ENCODE measurements around the gene PRICKLE3. TPM values are rescaled to one million over a fixed set of nuclear protein-coding genes. Genes with fewer than 3 reads are reported as not detected.
"Not testable (repeated sequence)": the region's sequence is repeated elsewhere in the genome, so short reads cannot be mapped to it uniquely, and the experiment has no call there.

The PRICKLE3 gene
- total RNA-seq, 4 donors from 2014 or later: 8.1 to 22.4 (median 9.6) TPM

GRCh38 chrX:49142264-49142663 is 43.9 kb downstream of the PRICKLE3 start:
- WGBS, 2 donors: 44 to 73% methylated on average over 3 to 9 of the region's 9 CpGs
- intact Hi-C loops (cut with DNase I); DNase-seq: not testable (repeated sequence)

DNA sequence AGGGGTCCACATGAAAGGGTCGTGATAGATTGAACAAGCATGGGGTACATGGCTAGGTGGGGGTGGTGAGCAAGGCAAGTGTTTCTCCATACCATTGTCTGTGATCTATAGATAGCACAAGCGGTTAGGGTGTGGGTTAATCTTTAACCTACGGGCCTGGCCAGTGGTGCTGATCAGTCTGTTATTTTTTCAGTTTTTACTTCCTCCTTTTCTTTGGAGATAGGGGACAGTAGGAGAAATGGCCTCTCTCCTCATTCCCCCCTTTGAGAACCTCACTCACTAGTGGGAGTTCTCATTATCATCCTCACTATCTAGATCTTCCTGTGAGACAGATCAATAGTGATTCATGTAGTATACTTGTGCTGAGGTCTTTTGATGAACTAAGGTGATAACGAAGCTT is 46.5 kb downstream of the PRICKLE3 start:
- Histone ChIP-seq H3K27ac (no peak overlapping the region), H3K9me3 (no peaks in the 10 kb centered on the region), H3K4me1 (no peaks in the 10 kb centered on the region), H3K36me3 (no peaks in the 10 kb centered on the region), H3K27me3 (no peaks in the 10 kb centered on the region), H3K4me3 (replicated peaks in 1 of 3) (no peak overlapping the region)
- no peak for DNase-seq
- intact Hi-C loops (cut with DNase I): no loop called here
- WGBS, 2 donors: 93 to 100% methylated on average over 3 to 4 of the region's 4 CpGs
- TF ChIP-seq POLR2A (IDR thresholded peaks at IDR 0.05) (no peak), CTCF (IDR thresholded peaks at IDR 0.05) (no peak)

More at GRCh38 chrX:49142264-49142663, 43.9 kb downstream of the PRICKLE3 start:
- not testable (repeated sequence) for H3K9me3 ChIP-seq; H3K4me3 ChIP-seq (replicated peaks in 1 of 3); H3K36me3 ChIP-seq; H3K4me1 ChIP-seq; H3K27ac ChIP-seq; H3K27me3 ChIP-seq
- TF ChIP-seq CTCF (IDR thresholded peaks at IDR 0.05): peak in 3 of 6 experiments; percentile 30 to 40 (median 33)

DNA sequence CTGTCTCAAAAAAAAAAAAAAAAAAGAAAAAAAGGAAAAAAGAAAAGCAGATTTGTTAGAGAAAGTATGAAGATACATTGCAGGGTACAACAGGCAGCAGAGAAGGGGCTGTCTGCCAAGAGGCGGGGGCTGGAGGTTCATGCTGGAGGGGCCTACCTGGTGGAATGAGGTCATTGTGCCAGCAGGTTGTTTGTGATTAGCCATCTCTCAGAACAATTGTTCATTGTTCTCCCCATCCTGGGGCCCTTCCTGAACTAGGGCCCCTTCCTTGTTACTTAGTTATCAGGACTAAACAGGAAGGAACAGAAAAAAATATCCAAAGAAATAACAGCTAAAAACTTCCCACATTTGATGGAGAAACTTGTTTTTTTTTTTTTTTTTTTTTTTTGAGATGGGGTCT is 48.7 kb downstream of the PRICKLE3 start:
- no peaks in the 10 kb centered on the region for H3K9me3 ChIP-seq
- H3K27me3 ChIP-seq: no peaks in the 10 kb centered on the region
- intact Hi-C loops (cut with DNase I): no loop called here
- DNase-seq: no peak
- no peaks in the 10 kb centered on the region for H3K36me3 ChIP-seq
- no peaks in the 10 kb centered on the region for H3K4me1 ChIP-seq
- WGBS, 2 donors: 90 to 100% methylated on average over 1 of the region's 1 CpG
- H3K4me3 ChIP-seq (replicated peaks in 1 of 3): no peak overlapping the region
- no peak overlapping the region for H3K27ac ChIP-seq
- TF ChIP-seq CTCF (IDR thresholded peaks at IDR 0.05): no peak
- TF ChIP-seq POLR2A (IDR thresholded peaks at IDR 0.05): no peak

DNA sequence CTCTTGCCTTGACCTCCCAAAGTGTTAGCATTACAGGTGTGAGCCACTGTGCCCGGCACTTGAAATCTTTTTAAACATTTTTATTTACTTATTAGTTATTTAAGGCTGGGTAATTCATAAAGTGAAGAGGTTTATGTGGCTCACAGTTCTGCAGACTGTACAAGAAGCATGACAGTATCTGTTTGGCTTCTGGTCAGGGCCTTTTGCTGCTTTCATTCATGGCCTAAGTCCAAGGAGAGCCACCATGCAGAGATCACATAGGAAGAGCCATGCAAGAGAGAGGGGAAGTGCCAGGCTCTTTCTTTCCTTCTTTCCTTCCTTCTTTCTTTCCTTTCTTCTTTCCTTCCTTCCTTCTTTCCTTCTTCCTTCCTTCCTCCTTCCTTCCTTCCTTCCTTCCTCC is 52.4 kb downstream of the PRICKLE3 start:
- no peak overlapping the region for H3K27ac ChIP-seq
- no peaks in the 10 kb centered on the region for H3K9me3 ChIP-seq
- no peak for DNase-seq
- intact Hi-C loops (cut with DNase I): no loop called here
- 95 to 100% methylated on average over 1 of the region's 1 CpG for WGBS, 2 donors
- H3K27me3 ChIP-seq: no peaks in the 10 kb centered on the region
- H3K4me1 ChIP-seq: no peaks in the 10 kb centered on the region
- H3K36me3 ChIP-seq: no peaks in the 10 kb centered on the region
- TF ChIP-seq POLR2A (IDR thresholded peaks at IDR 0.05): no peak
- TF ChIP-seq CTCF (IDR thresholded peaks at IDR 0.05): no peak
- H3K4me3 ChIP-seq (replicated peaks in 1 of 3): no peak overlapping the region

- DNase-seq; intact Hi-C loops (cut with DNase I); H3K27ac ChIP-seq; H3K4me1 ChIP-seq; H3K4me3 ChIP-seq (replicated peaks in 1 of 3); H3K27me3 ChIP-seq; H3K36me3 ChIP-seq; H3K9me3 ChIP-seq: not testable (repeated sequence)
- WGBS, 2 donors: 92 to 99% methylated on average over 7 of the region's 7 CpGs
Observed at GRCh38 chrX:49132275-49132674, 53.9 kb downstream of the PRICKLE3 start.

- no peak for DNase-seq
- 79 to 84% methylated on average over 3 to 4 of the region's 4 CpGs for WGBS, 2 donors
- TF ChIP-seq CTCF (IDR thresholded peaks at IDR 0.05) (no peak), POLR2A (IDR thresholded peaks at IDR 0.05) (no peak)
- intact Hi-C loops (cut with DNase I): no loop called here
- no peaks in the 10 kb centered on the region for H3K27me3 ChIP-seq
- H3K4me1 ChIP-seq: no peaks in the 10 kb centered on the region
- H3K4me3 ChIP-seq (replicated peaks in 1 of 3): no peak overlapping the region
- H3K27ac ChIP-seq: no peak overlapping the region
- no peaks in the 10 kb centered on the region for H3K36me3 ChIP-seq
- H3K9me3 ChIP-seq: no peaks in the 10 kb centered on the region
Observed at GRCh38 chrX:49129427-49129826, 56.7 kb downstream of the PRICKLE3 start.

- DNase-seq; H3K36me3 ChIP-seq; H3K27ac ChIP-seq; H3K4me1 ChIP-seq; intact Hi-C loops (cut with DNase I); H3K9me3 ChIP-seq; H3K27me3 ChIP-seq; H3K4me3 ChIP-seq (replicated peaks in 1 of 3): not testable (repeated sequence)
- 70 to 72% methylated on average over 6 to 13 of the region's 13 CpGs for WGBS, 2 donors
Observed at GRCh38 chrX:49127742-49128258, 58.4 kb downstream of the PRICKLE3 start.

All from thyroid gland (tissue), 4 donors.